CD8-positive, alpha-beta memory T cell (primary cell): ENCODE results near the gene ACO2. TPM values are rescaled to one million over a fixed set of nuclear protein-coding genes. Genes with fewer than 3 reads are reported as not detected.
A peak's percentile ranks its signal among the peaks of the same experiment; 100 is the strongest.
"Not testable (repeated sequence)": the region's sequence is repeated elsewhere in the genome, so short reads cannot be mapped to it uniquely, and the experiment has no call there.

ENCODE experiments used
- CTCF ChIA-PET: fragments of 350-600 bp; sonication (Branson Sonifier 250); formaldehyde crosslinking; loops from one replicate; lab custom pipeline; 2021; ENCODE audit warnings: antibody characterized with exemption; lab: Charles Lee
- POLR2A ChIA-PET: fragments of 350-600 bp; sonication (Branson Sonifier 250); formaldehyde crosslinking; loops from one replicate; lab custom pipeline; 2021; ENCODE audit warnings: antibody characterized with exemption; lab: Charles Lee
- DNase-seq, 5 donors: peaks; one replicate each; pipeline versions ENCODE4 v3.0.0 to v3.0.0-alpha.2; 2020 to 2022; ENCODE audit warnings: mixed read lengths in 1 of 5
- H3K27ac ChIP-seq: one replicate; pipeline ENCODE4 v1.7.0; 2013; ENCODE audit warnings: low read depth, mild to moderate bottlenecking, low read length, moderate library complexity
- H3K27me3 ChIP-seq: 2 replicates; pipeline ENCODE4 v1.7.0; 2013; ENCODE audit warnings: low read length, mild to moderate bottlenecking; ENCODE audit not compliant: insufficient read depth, poor library complexity, severe bottlenecking
- H3K36me3 ChIP-seq: 2 replicates; pipeline ENCODE4 v1.7.0; 2013; ENCODE audit warnings: mild to moderate bottlenecking, low read length, moderate library complexity; ENCODE audit not compliant: insufficient read depth
- H3K4me1 ChIP-seq: 2 replicates; pipeline ENCODE4 v1.7.0; 2013; ENCODE audit warnings: mild to moderate bottlenecking, low read length, moderate library complexity; ENCODE audit not compliant: insufficient read depth
- H3K4me3 ChIP-seq: 2 replicates; pipeline ENCODE4 v1.7.0; 2013; ENCODE audit warnings: mild to moderate bottlenecking, low read length
- H3K9me3 ChIP-seq: 2 replicates; pipeline ENCODE4 v1.7.0; 2013; ENCODE audit warnings: mild to moderate bottlenecking, low read length
- H3K27ac Mint-ChIP-seq, 8 donors: one replicate each; pipeline ENCODE4 v1.8.0; 2020 to 2021; ENCODE audit warnings: mixed read lengths in 8 of 8, mild to moderate bottlenecking in 6 of 8, inconsistent platforms in 3 of 8, moderate library complexity in 3 of 8
- H3K27me3 Mint-ChIP-seq, 2 donors: one replicate each; pipeline ENCODE4 v1.8.0; 2020 to 2021; ENCODE audit warnings: mixed read lengths in 2 of 2, mild to moderate bottlenecking in 1 of 2, moderate library complexity in 1 of 2
- H3K36me3 Mint-ChIP-seq, 3 donors: one replicate each; pipeline ENCODE4 v1.8.0; 2020 to 2021; ENCODE audit warnings: mixed read lengths in 3 of 3, inconsistent platforms in 1 of 3, mild to moderate bottlenecking in 1 of 3
- H3K4me1 Mint-ChIP-seq, 3 donors: one replicate each; pipeline ENCODE4 v1.8.0; 2020 to 2021; ENCODE audit warnings: mixed read lengths in 3 of 3, inconsistent platforms in 1 of 3, mild to moderate bottlenecking in 1 of 3
- H3K4me3 Mint-ChIP-seq, 7 donors: one replicate each; pipeline ENCODE4 v1.8.0; 2020 to 2021; ENCODE audit warnings: mixed read lengths in 7 of 7, mild to moderate bottlenecking in 6 of 7, moderate library complexity in 4 of 7, inconsistent platforms in 2 of 7
- H3K9me3 Mint-ChIP-seq, 5 donors: one replicate each; pipeline ENCODE4 v1.8.0; 2020 to 2022; ENCODE audit warnings: mixed read lengths in 5 of 5, mild to moderate bottlenecking in 3 of 5, moderate library complexity in 2 of 5, inconsistent platforms in 1 of 5
- polyA plus RNA-seq: library from polyadenylated mRNA; unstranded; fragments of 300-500 nt; fragmentation: Illumina TruSeq; gene quantifications from one replicate; pipeline ENCODE4 v1.2.3, GENCODE V29; 2021
- total RNA-seq, 2 experiments: library from RNA; stranded (reverse); gene quantifications; one replicate each; pipeline ENCODE4 v1.2.3, GENCODE V29; 2021

ACO2 gene
- total RNA-seq (100 to 1,000 TPM; 112 to 114 TPM), polyA plus RNA-seq (92.5 TPM)

- Histone ChIP-seq H3K4me3 (peak within 1 kb of the TSS; percentile 72), H3K27me3 (no peaks in the 10 kb centered on the region), H3K4me1 (peaks cover 22% of the 10 kb centered on the region), H3K36me3 (peaks cover 39% of the 10 kb centered on the region), H3K27ac (peak within 1 kb of the TSS; percentile 99), H3K9me3 (no peaks in the 10 kb centered on the region)
- no peaks in the 10 kb centered on the region for H3K27me3 Mint-ChIP-seq
- H3K9me3 Mint-ChIP-seq = no peaks in the 10 kb centered on the region
- ChIA-PET CTCF (interaction anchor here (0.8 to 3.4 kb wide), 13 partner anchors 10 to 488 kb away, joined by 3 to 18 read pairs (median 4); partner anchors contain the start of genes PMM1 and TOB2), POLR2A (interaction anchor here (0.5 to 2.5 kb wide), 19 partner anchors 18 to 648 kb away, joined by 3 to 109 read pairs (median 5); partner anchors contain the start of genes PMM1, RANGAP1, RBX1 and SNU13)
- H3K36me3 Mint-ChIP-seq = peaks cover 8 to 69% (median 15%) of the 10 kb centered on the region in 3 donors
- peak; percentile 96 to 99 (median 98) for DNase-seq
- H3K4me1 Mint-ChIP-seq = peaks cover 44 to 71% (median 60%) of the 10 kb centered on the region in 3 donors
- H3K4me3 Mint-ChIP-seq = peak within 1 kb of the TSS; percentile 85 to 93 (median 89)
- H3K27ac Mint-ChIP-seq = peak within 1 kb of the TSS; percentile 97 to 100 (median 99)
Observed at GRCh38 chr22:41468381-41469217, at the start of gene ACO2, which contains the start of gene PHF5A. TSS of gene ACO2 (plus strand) at chr22:41469117. CDS start at chr22:41469147, 30 bp downstream. TSS of gene PHF5A (minus strand) at chr22:41468692. CDS start at chr22:41468653, 39 bp downstream.

GRCh38 chr22:41425660-41426365 lies 43.1 kb upstream of the ACO2 start:
- Histone ChIP-seq H3K27me3 (no peaks in the 10 kb centered on the region), H3K27ac (no peak overlapping the region), H3K36me3 (no peaks in the 10 kb centered on the region), H3K4me1 (peaks cover 8% of the 10 kb centered on the region), H3K9me3 (no peaks in the 10 kb centered on the region), H3K4me3 (no peak overlapping the region)
- DNase-seq = peak in 2 of 5 donors; percentile 18 to 29
- Mint-ChIP-seq H3K27me3 (no peaks in the 10 kb centered on the region), H3K27ac (peak overlapping the region; percentile 25 to 97 (median 78)), H3K9me3 (no peaks in the 10 kb centered on the region), H3K4me3 (peak overlapping the region in 5 of 7 donors; percentile 2 to 38 (median 8)), H3K36me3 (peaks cover 5 to 32% (median 6%) of the 10 kb centered on the region in 3 donors), H3K4me1 (peaks cover 11 to 20% (median 13%) of the 10 kb centered on the region in 3 donors)
- POLR2A ChIA-PET = interaction anchor here (1.0 to 1.1 kb wide), 2 partner anchors 21 to 23 kb away, joined by 3 to 5 read pairs; partner anchors contain the start of gene TOB2
- CTCF ChIA-PET = no interaction called here

- CTCF ChIA-PET = interaction anchor here (0.7 kb wide), 2 partner anchors 13 to 89 kb away, joined by 3 read pairs; no protein-coding TSS in a partner anchor
- Mint-ChIP-seq H3K27ac (no peak overlapping the region), H3K27me3 (no peaks in the 10 kb centered on the region), H3K9me3 (no peaks in the 10 kb centered on the region), H3K36me3 (peaks cover 5 to 43% (median 6%) of the 10 kb centered on the region in 3 donors), H3K4me3 (no peak overlapping the region), H3K4me1 (peaks cover 13 to 29% (median 17%) of the 10 kb centered on the region in 3 donors)
- POLR2A ChIA-PET = no interaction called here
- Histone ChIP-seq H3K27ac (no peak overlapping the region), H3K9me3 (no peaks in the 10 kb centered on the region), H3K27me3 (no peaks in the 10 kb centered on the region), H3K4me3 (no peak overlapping the region), H3K4me1 (peaks cover 8% of the 10 kb centered on the region), H3K36me3 (peaks cover 3% of the 10 kb centered on the region)
- no peak for DNase-seq
Observed at GRCh38 chr22:41429232-41429950, 39.5 kb upstream of the ACO2 start.

- CTCF ChIA-PET = no interaction called here
Observed at GRCh38 chr22:41429951-41430332, 39.0 kb upstream of the ACO2 start.

GRCh38 chr22:41431656-41432055 lies 37.3 kb upstream of the ACO2 start:
- Mint-ChIP-seq H3K27me3 (no peaks in the 10 kb centered on the region), H3K4me1 (peaks cover 8 to 28% (median 10%) of the 10 kb centered on the region in 3 donors), H3K27ac (peak overlapping the region in 4 of 8 donors; percentile 37 to 76 (median 54)), H3K4me3 (no peak overlapping the region), H3K36me3 (peaks cover 0 to 56% (median 8%) of the 10 kb centered on the region in 3 donors), H3K9me3 (no peaks in the 10 kb centered on the region)
- CTCF ChIA-PET = interaction anchor here (0.7 kb wide), 1 partner anchor 16 kb away, joined by 3 read pairs; no protein-coding TSS in a partner anchor
- POLR2A ChIA-PET = no interaction called here
- DNase-seq = no peak
- Histone ChIP-seq H3K4me3 (no peak overlapping the region), H3K27me3 (no peaks in the 10 kb centered on the region), H3K27ac (no peak overlapping the region), H3K4me1 (no peaks in the 10 kb centered on the region), H3K9me3 (no peaks in the 10 kb centered on the region), H3K36me3 (peaks cover 11% of the 10 kb centered on the region)

More at GRCh38 chr22:41429951-41430332, 39.0 kb upstream of the ACO2 start:
- no peak overlapping the region for H3K27ac ChIP-seq
- peaks cover 8% of the 10 kb centered on the region for H3K4me1 ChIP-seq
- peaks cover 3% of the 10 kb centered on the region for H3K36me3 ChIP-seq
- H3K4me1 Mint-ChIP-seq = peaks cover 13 to 29% (median 17%) of the 10 kb centered on the region in 3 donors
- H3K27me3 ChIP-seq = no peaks in the 10 kb centered on the region
- H3K27me3 Mint-ChIP-seq = no peaks in the 10 kb centered on the region
- no peak overlapping the region for H3K4me3 Mint-ChIP-seq
- POLR2A ChIA-PET = interaction anchor here (0.7 kb wide), 1 partner anchor 45 kb away, joined by 3 read pairs; no protein-coding TSS in a partner anchor
- no peaks in the 10 kb centered on the region for H3K9me3 ChIP-seq
- H3K4me3 ChIP-seq = no peak overlapping the region
- no peaks in the 10 kb centered on the region for H3K9me3 Mint-ChIP-seq
- DNase-seq = no peak
- peaks cover 5 to 48% (median 6%) of the 10 kb centered on the region in 3 donors for H3K36me3 Mint-ChIP-seq
- peak overlapping the region in 1 of 8 donors; percentile 74 for H3K27ac Mint-ChIP-seq

- H3K27me3 Mint-ChIP-seq, CTCF ChIA-PET, H3K9me3 ChIP-seq, H3K4me3 ChIP-seq, POLR2A ChIA-PET, H3K9me3 Mint-ChIP-seq, H3K4me3 Mint-ChIP-seq, H3K27me3 ChIP-seq, H3K27ac ChIP-seq, DNase-seq, H3K4me1 ChIP-seq: not testable (repeated sequence)
- peaks cover 11% of the 10 kb centered on the region for H3K36me3 ChIP-seq
- H3K4me1 Mint-ChIP-seq = peaks cover 4 to 27% (median 11%) of the 10 kb centered on the region in 3 donors
- H3K27ac Mint-ChIP-seq = peak overlapping the region in 3 of 8 donors; percentile 41 to 75 (median 53)
- H3K36me3 Mint-ChIP-seq = peaks cover 0 to 63% (median 5%) of the 10 kb centered on the region in 3 donors
Observed at GRCh38 chr22:41433480-41433879, 35.4 kb upstream of the ACO2 start.

GRCh38 chr22:41434361-41435003 lies 34.4 kb upstream of the ACO2 start:
- H3K4me1 ChIP-seq, POLR2A ChIA-PET, DNase-seq, H3K9me3 Mint-ChIP-seq, H3K27me3 Mint-ChIP-seq, H3K4me3 ChIP-seq, H3K27ac ChIP-seq, H3K4me3 Mint-ChIP-seq, CTCF ChIA-PET, H3K27me3 ChIP-seq, H3K9me3 ChIP-seq: not testable (repeated sequence)
- H3K4me1 Mint-ChIP-seq = peaks cover 13 to 35% (median 14%) of the 10 kb centered on the region in 3 donors
- H3K36me3 ChIP-seq = peaks cover 11% of the 10 kb centered on the region
- H3K36me3 Mint-ChIP-seq = peaks cover 0 to 70% (median 5%) of the 10 kb centered on the region in 3 donors
- peak overlapping the region in 4 of 8 donors; percentile 17 to 84 (median 48) for H3K27ac Mint-ChIP-seq
